GM21737 (cell line): ENCODE results near the gene TK1.

Source experiments
- ATAC-seq: cut with Tn5 transposase; IDR thresholded peaks from one replicate; pipeline ENCODE4 v1.9.1; 2021; ENCODE audit warnings: mild to moderate bottlenecking, moderate library complexity; ENCODE audit not compliant: unreplicated experiment

The TK1 gene

GRCh38 chr17:78125138-78125913 lies 61.5 kb downstream of the TK1 start:
- no peak for ATAC-seq

- no peak for ATAC-seq
These were observed 62.1 kb downstream of the TK1 start for GRCh38 chr17:78124836-78125137.
